Mesothelial cell of epicardium (in vitro differentiated cells): ENCODE measurements around the gene CYLC2. TPM values are rescaled to one million over a fixed set of nuclear protein-coding genes. Genes with fewer than 3 reads are reported as not detected.

Experiments used
- DNase-seq, 2 experiments: peaks; one replicate each; pipeline ENCODE4 v3.0.0; 2021; ENCODE audit warnings: low spot score in 2 of 2; ENCODE audit not compliant: unreplicated experiment in 2 of 2
- H3K27ac Mint-ChIP-seq: 2 replicates; pipeline ENCODE4 v1.8.0; 2021; ENCODE audit warnings: mixed read lengths
- H3K27me3 Mint-ChIP-seq: 2 replicates; pipeline ENCODE4 v1.8.0; 2021; ENCODE audit warnings: low read depth, mixed read lengths
- H3K36me3 Mint-ChIP-seq: 2 replicates; pipeline ENCODE4 v1.8.0; 2021; ENCODE audit warnings: mixed read lengths
- H3K4me1 Mint-ChIP-seq: 2 replicates; pipeline ENCODE4 v1.8.0; 2021; ENCODE audit warnings: mixed read lengths
- H3K4me3 Mint-ChIP-seq: 2 replicates; pipeline ENCODE4 v1.8.0; 2021; ENCODE audit warnings: mild to moderate bottlenecking, moderate library complexity, mixed read lengths
- H3K9me3 Mint-ChIP-seq: 2 replicates; pipeline ENCODE4 v1.8.0; 2021; ENCODE audit warnings: mixed read lengths
- total RNA-seq: library from RNA; stranded (reverse); gene quantifications from 3 replicates; pipeline ENCODE4 v1.2.1, GENCODE V29; 2021
- TF ChIP-seq, protein P1 (sequence below): fragments of 200-600 bp; sonication (generic); IDR thresholded peaks from one replicate; pipeline ENCODE4 v1.5.0; 2021; ENCODE audit warnings: antibody characterized with exemption; ENCODE audit not compliant: unreplicated experiment

CYLC2 gene
- total RNA-seq, 1 donor from 2014 or later = not detected

DNA sequence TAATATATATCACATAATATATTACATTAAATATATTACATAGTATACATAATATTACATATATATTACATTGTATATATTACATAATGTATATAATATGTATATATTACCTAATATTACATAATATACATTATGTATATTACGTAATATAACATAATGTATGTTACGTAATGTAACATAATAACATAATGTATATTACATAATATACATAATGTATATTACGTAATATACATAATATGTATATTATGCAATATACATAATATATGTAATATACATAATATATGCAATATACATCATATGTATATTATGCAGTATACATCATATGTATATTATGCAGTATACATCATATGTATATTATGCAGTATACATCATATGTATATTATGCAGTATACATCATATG, 19.1 kb downstream of the CYLC2 start:
- no peaks in the 10 kb centered on the region for H3K27me3 Mint-ChIP-seq
- no peaks in the 10 kb centered on the region for H3K4me1 Mint-ChIP-seq
- H3K9me3 Mint-ChIP-seq = no peaks in the 10 kb centered on the region
- H3K36me3 Mint-ChIP-seq = no peaks in the 10 kb centered on the region
- TF ChIP-seq, protein P1, sequence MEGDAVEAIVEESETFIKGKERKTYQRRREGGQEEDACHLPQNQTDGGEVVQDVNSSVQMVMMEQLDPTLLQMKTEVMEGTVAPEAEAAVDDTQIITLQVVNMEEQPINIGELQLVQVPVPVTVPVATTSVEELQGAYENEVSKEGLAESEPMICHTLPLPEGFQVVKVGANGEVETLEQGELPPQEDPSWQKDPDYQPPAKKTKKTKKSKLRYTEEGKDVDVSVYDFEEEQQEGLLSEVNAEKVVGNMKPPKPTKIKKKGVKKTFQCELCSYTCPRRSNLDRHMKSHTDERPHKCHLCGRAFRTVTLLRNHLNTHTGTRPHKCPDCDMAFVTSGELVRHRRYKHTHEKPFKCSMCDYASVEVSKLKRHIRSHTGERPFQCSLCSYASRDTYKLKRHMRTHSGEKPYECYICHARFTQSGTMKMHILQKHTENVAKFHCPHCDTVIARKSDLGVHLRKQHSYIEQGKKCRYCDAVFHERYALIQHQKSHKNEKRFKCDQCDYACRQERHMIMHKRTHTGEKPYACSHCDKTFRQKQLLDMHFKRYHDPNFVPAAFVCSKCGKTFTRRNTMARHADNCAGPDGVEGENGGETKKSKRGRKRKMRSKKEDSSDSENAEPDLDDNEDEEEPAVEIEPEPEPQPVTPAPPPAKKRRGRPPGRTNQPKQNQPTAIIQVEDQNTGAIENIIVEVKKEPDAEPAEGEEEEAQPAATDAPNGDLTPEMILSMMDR = no peak
- no peak overlapping the region for H3K27ac Mint-ChIP-seq
- no peak overlapping the region for H3K4me3 Mint-ChIP-seq
- no peak for DNase-seq

DNA sequence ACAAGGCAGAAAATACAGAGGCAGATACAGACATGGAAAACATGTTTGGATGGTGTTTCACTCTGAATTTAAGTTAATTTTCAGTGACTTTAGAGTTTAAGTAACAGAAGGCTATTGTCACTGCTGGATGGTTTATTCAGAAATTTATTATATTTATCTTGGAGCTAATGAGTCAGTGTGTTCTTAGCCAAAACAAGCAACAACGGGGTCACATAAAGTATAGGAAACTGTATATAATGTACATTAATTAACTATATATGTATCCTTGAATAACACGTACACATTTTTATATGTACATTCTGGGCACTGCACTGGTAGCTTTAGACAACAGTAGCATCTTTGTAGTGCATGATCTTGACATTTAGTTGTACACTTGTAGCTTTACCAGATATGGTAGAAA, 30.7 kb downstream of the CYLC2 start:
- DNase-seq = no peak
- TF ChIP-seq, protein P1 = no peak
- no peaks in the 10 kb centered on the region for H3K27me3 Mint-ChIP-seq
- H3K27ac Mint-ChIP-seq = no peak overlapping the region
- peaks cover 20% of the 10 kb centered on the region for H3K9me3 Mint-ChIP-seq
- H3K4me1 Mint-ChIP-seq = no peaks in the 10 kb centered on the region
- H3K4me3 Mint-ChIP-seq = no peak overlapping the region
- no peaks in the 10 kb centered on the region for H3K36me3 Mint-ChIP-seq

DNA sequence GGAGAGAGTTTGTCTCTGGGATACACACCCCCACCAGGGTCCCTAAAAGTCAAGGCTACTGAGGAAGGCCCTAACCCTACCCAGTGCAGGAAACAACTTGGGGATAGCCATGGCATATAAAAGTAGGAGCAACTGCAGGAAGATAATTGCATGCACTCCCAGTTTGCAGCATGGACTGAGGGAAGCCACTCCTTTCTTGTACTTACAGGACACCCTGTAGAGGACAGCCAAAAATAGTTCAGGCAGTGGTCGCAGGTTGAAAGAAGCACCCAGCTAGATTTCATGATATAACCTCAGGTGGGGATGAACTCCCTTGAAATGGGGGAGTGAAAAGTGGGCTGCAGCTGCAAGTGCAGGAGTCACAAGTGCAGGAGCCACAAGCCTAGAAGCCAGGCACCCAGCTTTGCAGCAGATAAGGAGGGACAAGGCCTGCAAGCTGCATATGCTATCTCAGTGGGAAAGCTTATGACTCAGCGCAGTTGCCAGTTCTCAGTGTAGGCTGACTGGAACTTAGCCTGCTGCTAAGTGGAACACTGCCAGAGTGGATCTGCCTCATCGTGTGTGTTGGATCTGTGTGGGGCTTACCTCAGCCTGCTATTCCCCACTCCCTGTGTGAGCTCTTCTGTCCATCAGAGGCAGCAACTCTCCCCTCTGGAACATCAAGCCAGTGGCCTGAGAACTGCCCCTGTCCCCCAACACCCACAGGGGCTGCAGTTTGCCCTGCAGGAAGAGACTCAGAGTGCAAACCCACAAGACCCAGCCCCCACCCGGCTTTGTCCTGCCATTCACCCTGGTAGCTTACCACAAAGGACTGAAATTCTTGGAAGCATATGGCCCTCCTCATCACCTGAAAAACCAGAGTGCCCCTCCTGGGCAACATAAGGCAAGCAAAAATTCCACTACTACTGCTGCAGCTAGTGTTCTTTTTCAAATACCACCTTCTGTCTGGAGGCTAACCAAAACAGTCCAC, 42.7 kb downstream of the CYLC2 start:
- no peak overlapping the region for H3K27ac Mint-ChIP-seq
- DNase-seq = no peak
- H3K27me3 Mint-ChIP-seq = peaks cover 2% of the 10 kb centered on the region
- H3K9me3 Mint-ChIP-seq = no peaks in the 10 kb centered on the region
- no peaks in the 10 kb centered on the region for H3K4me1 Mint-ChIP-seq
- H3K36me3 Mint-ChIP-seq = no peaks in the 10 kb centered on the region
- H3K4me3 Mint-ChIP-seq = no peak overlapping the region
- TF ChIP-seq, protein P1 = no peak

DNA sequence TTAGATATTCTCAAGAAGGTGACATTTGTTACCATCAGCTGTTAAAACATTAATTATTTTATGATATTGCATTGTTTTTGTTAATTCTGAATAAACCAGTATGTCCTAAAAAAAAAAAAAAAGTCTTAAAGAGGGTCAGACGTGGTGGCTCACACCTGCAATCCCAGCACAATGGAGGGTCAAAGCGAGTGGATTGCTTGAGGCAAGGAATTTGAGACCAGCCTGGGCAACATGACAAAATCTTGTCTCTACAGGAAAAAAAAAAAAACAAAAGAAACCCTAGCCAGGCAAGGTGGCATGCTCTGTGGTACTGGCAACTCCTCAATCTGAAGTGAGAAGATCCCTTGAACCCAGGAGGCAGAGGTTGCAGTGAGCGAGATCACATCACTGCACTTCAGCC, 46.8 kb downstream of the CYLC2 start:
- TF ChIP-seq, protein P1 = no peak
- Mint-ChIP-seq H3K27ac (no peak overlapping the region), H3K27me3 (no peaks in the 10 kb centered on the region), H3K9me3 (peaks cover 5% of the 10 kb centered on the region), H3K4me3 (no peak overlapping the region), H3K36me3 (no peaks in the 10 kb centered on the region), H3K4me1 (no peaks in the 10 kb centered on the region)
- DNase-seq = no peak
